WTC11 (cell line): Measurements from ENCODE around the gene ARL6. TPM values are rescaled to one million over a fixed set of nuclear protein-coding genes. Genes with fewer than 3 reads are reported as not detected.

Experiments used
- ATAC-seq: fragments of 200-7000 bp; cut with Tn5 transposase; 2 replicates; pipeline ENCODE4 v1.10.0; 2021; ENCODE audit warnings: mild to moderate bottlenecking, moderate library complexity
- CTCF ChIA-PET: fragments of 300-600 bp; sonication (Branson Sonifier 250); formaldehyde crosslinking; loops from one replicate; lab custom pipeline; 2021; ENCODE audit warnings: antibody characterized with exemption; lab: Charles Lee
- POLR2A ChIA-PET: fragments of 350-600 bp; sonication (Branson Sonifier 250); formaldehyde crosslinking; loops from one replicate; lab custom pipeline; 2021; ENCODE audit warnings: antibody characterized with exemption; lab: Charles Lee
- DNase-seq: peaks from one replicate; pipeline ENCODE4 v3.0.0; 2021; ENCODE audit warnings: low spot score
- H3K27ac Mint-ChIP-seq: 2 replicates; pipeline ENCODE4 v1.8.0; 2021; ENCODE audit warnings: mixed read lengths
- H3K27me3 Mint-ChIP-seq: 2 replicates; pipeline ENCODE4 v1.8.0; 2021; ENCODE audit warnings: low read depth, mild to moderate bottlenecking, moderate library complexity, mixed read lengths
- H3K36me3 Mint-ChIP-seq: 2 replicates; pipeline ENCODE4 v1.8.0; 2021; ENCODE audit warnings: mixed read lengths
- H3K4me1 Mint-ChIP-seq: 2 replicates; pipeline ENCODE4 v1.8.0; 2022; ENCODE audit warnings: mixed read lengths
- H3K4me3 Mint-ChIP-seq: 2 replicates; pipeline ENCODE4 v1.8.0; 2021; ENCODE audit warnings: mild to moderate bottlenecking, moderate library complexity, mixed read lengths
- H3K9me3 Mint-ChIP-seq: 2 replicates; pipeline ENCODE4 v1.8.0; 2021; ENCODE audit warnings: mixed read lengths
- CBFB ChIP-seq: sonication (generic); formaldehyde crosslinking; IDR thresholded peaks from 2 replicates; pipeline ENCODE4 v1.8.1; 2022; ENCODE audit warnings: mild to moderate bottlenecking, low read depth, missing genetic modification reagents
- ELF4 ChIP-seq: sonication (generic); formaldehyde crosslinking; IDR thresholded peaks from 2 replicates; pipeline ENCODE4 v1.8.1; 2022; ENCODE audit warnings: low read depth, mild to moderate bottlenecking, moderate library complexity, missing genetic modification reagents
- GTF2I ChIP-seq: fragments of 250-450 bp; sonication (Bioruptor Pico); conservative IDR thresholded peaks from 2 replicates; pipeline ENCODE4 v1.4.0; 2021; ENCODE audit warnings: mild to moderate bottlenecking
- JAZF1 ChIP-seq: fragments of 250-450 bp; sonication (Bioruptor Pico); IDR thresholded peaks from 2 replicates; pipeline ENCODE4 v1.9.0; 2021; ENCODE audit warnings: moderate library complexity, mild to moderate bottlenecking, inconsistent platforms
- NFE2L1 ChIP-seq: sonication (generic); formaldehyde crosslinking; IDR thresholded peaks from 2 replicates; pipeline ENCODE4 v1.8.1; 2023; ENCODE audit warnings: missing genetic modification reagents
- NFYB ChIP-seq: sonication (generic); formaldehyde crosslinking; conservative IDR thresholded peaks from 2 replicates; pipeline ENCODE4 v1.8.0; 2022; ENCODE audit warnings: low read depth, missing genetic modification reagents
- OVOL2 ChIP-seq: fragments of 250-450 bp; sonication (Bioruptor Pico); IDR thresholded peaks from 2 replicates; pipeline ENCODE4 v1.9.0; 2021; ENCODE audit warnings: mild to moderate bottlenecking, borderline replicate concordance
- SP1 ChIP-seq: sonication (generic); formaldehyde crosslinking; conservative IDR thresholded peaks from 2 replicates; pipeline ENCODE4 v1.8.1; 2022; ENCODE audit warnings: missing genetic modification reagents
- TP53 ChIP-seq: sonication (generic); formaldehyde crosslinking; IDR thresholded peaks from 2 replicates; pipeline ENCODE4 v1.8.1; 2023; ENCODE audit warnings: mild to moderate bottlenecking, missing genetic modification reagents
- ZNF219 ChIP-seq: sonication (generic); formaldehyde crosslinking; IDR thresholded peaks from 2 replicates; pipeline ENCODE4 v1.8.0; 2023; ENCODE audit warnings: missing genetic modification reagents, mild to moderate bottlenecking, borderline replicate concordance
- ZNF232 ChIP-seq: sonication (generic); formaldehyde crosslinking; IDR thresholded peaks from 2 replicates; pipeline ENCODE4 v1.8.0; 2022; ENCODE audit warnings: mild to moderate bottlenecking, missing genetic modification reagents
- ZNF396 ChIP-seq: fragments of 250-450 bp; sonication (Bioruptor Pico); IDR thresholded peaks from 2 replicates; pipeline ENCODE4 v1.8.0; 2021; ENCODE audit warnings: mild to moderate bottlenecking, moderate library complexity, borderline replicate concordance
- total RNA-seq: library from RNA; stranded (reverse); gene quantifications from 3 replicates; pipeline ENCODE4 v1.2.3, GENCODE V29; 2021
- TF ChIP-seq, protein P1 (sequence below): fragments of 250-450 bp; sonication (Bioruptor Pico); IDR thresholded peaks from 2 replicates; pipeline ENCODE4 v1.9.0; 2021; ENCODE audit warnings: mild to moderate bottlenecking, borderline replicate concordance
- TF ChIP-seq, protein P2 (sequence below): sonication (generic); formaldehyde crosslinking; conservative IDR thresholded peaks from 2 replicates; pipeline ENCODE4 v1.8.1; 2023; ENCODE audit warnings: mild to moderate bottlenecking, low read depth, missing genetic modification reagents, moderate library complexity
- TF ChIP-seq, protein P3 (sequence below): sonication (generic); formaldehyde crosslinking; IDR thresholded peaks from 2 replicates; pipeline ENCODE4 v1.8.0; 2022; ENCODE audit warnings: mild to moderate bottlenecking, missing genetic modification reagents
- TF ChIP-seq, protein P4 (sequence below): sonication (generic); formaldehyde crosslinking; IDR thresholded peaks from 2 replicates; pipeline ENCODE4 v1.8.1; 2022; ENCODE audit warnings: mild to moderate bottlenecking, moderate library complexity, missing genetic modification reagents
- TF ChIP-seq, protein P5 (sequence below): sonication (generic); formaldehyde crosslinking; IDR thresholded peaks from 2 replicates; pipeline ENCODE4 v1.8.0; 2022; ENCODE audit warnings: missing genetic modification reagents
- TF ChIP-seq, protein P6 (sequence below): sonication (generic); formaldehyde crosslinking; IDR thresholded peaks from 2 replicates; pipeline ENCODE4 v1.8.0; 2022; ENCODE audit warnings: mild to moderate bottlenecking, missing genetic modification reagents
- TF ChIP-seq, protein P7 (sequence below): sonication (generic); formaldehyde crosslinking; IDR thresholded peaks from 2 replicates; pipeline ENCODE4 v1.8.1; 2022; ENCODE audit warnings: mild to moderate bottlenecking, missing genetic modification reagents, moderate library complexity, borderline replicate concordance

The ARL6 gene
- total RNA-seq, 1 experiment from 2014 or later: 6.8 TPM

DNA sequence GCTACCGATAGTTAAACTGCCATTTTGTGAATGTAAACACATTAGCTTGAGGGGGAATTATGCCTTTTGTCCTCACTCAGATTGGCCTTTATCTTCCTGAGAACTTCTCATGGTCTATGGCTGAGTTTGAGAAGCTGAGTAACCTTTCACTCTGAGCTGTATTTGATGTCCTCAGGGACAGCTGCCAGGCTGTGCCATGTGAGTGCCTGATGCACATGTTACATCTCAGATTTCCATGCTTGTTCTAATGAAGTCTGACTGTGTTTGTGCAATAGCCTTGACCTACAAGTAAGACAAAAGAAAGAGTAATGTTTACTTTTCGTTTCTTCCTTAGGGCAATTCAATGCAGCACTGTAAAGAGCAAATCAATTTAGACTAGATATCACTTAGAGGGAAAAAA, 44.1 kb upstream of the ARL6 start:
- Mint-ChIP-seq H3K36me3 (no peaks in the 10 kb centered on the region), H3K27me3 (no peaks in the 10 kb centered on the region), H3K27ac (no peak overlapping the region), H3K4me1 (peaks cover 18% of the 10 kb centered on the region), H3K9me3 (peaks cover 7% of the 10 kb centered on the region; the same call in 1 of the 2 replicates), H3K4me3 (no peak overlapping the region)
- TF ChIP-seq, protein P1, sequence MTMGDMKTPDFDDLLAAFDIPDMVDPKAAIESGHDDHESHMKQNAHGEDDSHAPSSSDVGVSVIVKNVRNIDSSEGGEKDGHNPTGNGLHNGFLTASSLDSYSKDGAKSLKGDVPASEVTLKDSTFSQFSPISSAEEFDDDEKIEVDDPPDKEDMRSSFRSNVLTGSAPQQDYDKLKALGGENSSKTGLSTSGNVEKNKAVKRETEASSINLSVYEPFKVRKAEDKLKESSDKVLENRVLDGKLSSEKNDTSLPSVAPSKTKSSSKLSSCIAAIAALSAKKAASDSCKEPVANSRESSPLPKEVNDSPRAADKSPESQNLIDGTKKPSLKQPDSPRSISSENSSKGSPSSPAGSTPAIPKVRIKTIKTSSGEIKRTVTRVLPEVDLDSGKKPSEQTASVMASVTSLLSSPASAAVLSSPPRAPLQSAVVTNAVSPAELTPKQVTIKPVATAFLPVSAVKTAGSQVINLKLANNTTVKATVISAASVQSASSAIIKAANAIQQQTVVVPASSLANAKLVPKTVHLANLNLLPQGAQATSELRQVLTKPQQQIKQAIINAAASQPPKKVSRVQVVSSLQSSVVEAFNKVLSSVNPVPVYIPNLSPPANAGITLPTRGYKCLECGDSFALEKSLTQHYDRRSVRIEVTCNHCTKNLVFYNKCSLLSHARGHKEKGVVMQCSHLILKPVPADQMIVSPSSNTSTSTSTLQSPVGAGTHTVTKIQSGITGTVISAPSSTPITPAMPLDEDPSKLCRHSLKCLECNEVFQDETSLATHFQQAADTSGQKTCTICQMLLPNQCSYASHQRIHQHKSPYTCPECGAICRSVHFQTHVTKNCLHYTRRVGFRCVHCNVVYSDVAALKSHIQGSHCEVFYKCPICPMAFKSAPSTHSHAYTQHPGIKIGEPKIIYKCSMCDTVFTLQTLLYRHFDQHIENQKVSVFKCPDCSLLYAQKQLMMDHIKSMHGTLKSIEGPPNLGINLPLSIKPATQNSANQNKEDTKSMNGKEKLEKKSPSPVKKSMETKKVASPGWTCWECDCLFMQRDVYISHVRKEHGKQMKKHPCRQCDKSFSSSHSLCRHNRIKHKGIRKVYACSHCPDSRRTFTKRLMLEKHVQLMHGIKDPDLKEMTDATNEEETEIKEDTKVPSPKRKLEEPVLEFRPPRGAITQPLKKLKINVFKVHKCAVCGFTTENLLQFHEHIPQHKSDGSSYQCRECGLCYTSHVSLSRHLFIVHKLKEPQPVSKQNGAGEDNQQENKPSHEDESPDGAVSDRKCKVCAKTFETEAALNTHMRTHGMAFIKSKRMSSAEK (CRISPR knock-in tag): no peak
- no peak for TF ChIP-seq ZNF232
- TF ChIP-seq NFYB (CRISPR knock-in tag): no peak
- TF ChIP-seq, protein P2, sequence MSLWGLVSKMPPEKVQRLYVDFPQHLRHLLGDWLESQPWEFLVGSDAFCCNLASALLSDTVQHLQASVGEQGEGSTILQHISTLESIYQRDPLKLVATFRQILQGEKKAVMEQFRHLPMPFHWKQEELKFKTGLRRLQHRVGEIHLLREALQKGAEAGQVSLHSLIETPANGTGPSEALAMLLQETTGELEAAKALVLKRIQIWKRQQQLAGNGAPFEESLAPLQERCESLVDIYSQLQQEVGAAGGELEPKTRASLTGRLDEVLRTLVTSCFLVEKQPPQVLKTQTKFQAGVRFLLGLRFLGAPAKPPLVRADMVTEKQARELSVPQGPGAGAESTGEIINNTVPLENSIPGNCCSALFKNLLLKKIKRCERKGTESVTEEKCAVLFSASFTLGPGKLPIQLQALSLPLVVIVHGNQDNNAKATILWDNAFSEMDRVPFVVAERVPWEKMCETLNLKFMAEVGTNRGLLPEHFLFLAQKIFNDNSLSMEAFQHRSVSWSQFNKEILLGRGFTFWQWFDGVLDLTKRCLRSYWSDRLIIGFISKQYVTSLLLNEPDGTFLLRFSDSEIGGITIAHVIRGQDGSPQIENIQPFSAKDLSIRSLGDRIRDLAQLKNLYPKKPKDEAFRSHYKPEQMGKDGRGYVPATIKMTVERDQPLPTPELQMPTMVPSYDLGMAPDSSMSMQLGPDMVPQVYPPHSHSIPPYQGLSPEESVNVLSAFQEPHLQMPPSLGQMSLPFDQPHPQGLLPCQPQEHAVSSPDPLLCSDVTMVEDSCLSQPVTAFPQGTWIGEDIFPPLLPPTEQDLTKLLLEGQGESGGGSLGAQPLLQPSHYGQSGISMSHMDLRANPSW: no peak
- TF ChIP-seq, protein P3, sequence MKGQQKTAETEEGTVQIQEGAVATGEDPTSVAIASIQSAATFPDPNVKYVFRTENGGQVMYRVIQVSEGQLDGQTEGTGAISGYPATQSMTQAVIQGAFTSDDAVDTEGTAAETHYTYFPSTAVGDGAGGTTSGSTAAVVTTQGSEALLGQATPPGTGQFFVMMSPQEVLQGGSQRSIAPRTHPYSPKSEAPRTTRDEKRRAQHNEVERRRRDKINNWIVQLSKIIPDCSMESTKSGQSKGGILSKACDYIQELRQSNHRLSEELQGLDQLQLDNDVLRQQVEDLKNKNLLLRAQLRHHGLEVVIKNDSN: no peak
- TF ChIP-seq, protein P4, sequence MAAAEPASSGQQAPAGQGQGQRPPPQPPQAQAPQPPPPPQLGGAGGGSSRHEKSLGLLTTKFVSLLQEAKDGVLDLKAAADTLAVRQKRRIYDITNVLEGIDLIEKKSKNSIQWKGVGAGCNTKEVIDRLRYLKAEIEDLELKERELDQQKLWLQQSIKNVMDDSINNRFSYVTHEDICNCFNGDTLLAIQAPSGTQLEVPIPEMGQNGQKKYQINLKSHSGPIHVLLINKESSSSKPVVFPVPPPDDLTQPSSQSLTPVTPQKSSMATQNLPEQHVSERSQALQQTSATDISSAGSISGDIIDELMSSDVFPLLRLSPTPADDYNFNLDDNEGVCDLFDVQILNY (CRISPR knock-in tag): no peak
- TF ChIP-seq SP1 (CRISPR knock-in tag): no peak
- TF ChIP-seq CBFB (CRISPR knock-in tag): no peak
- TF ChIP-seq, protein P5, sequence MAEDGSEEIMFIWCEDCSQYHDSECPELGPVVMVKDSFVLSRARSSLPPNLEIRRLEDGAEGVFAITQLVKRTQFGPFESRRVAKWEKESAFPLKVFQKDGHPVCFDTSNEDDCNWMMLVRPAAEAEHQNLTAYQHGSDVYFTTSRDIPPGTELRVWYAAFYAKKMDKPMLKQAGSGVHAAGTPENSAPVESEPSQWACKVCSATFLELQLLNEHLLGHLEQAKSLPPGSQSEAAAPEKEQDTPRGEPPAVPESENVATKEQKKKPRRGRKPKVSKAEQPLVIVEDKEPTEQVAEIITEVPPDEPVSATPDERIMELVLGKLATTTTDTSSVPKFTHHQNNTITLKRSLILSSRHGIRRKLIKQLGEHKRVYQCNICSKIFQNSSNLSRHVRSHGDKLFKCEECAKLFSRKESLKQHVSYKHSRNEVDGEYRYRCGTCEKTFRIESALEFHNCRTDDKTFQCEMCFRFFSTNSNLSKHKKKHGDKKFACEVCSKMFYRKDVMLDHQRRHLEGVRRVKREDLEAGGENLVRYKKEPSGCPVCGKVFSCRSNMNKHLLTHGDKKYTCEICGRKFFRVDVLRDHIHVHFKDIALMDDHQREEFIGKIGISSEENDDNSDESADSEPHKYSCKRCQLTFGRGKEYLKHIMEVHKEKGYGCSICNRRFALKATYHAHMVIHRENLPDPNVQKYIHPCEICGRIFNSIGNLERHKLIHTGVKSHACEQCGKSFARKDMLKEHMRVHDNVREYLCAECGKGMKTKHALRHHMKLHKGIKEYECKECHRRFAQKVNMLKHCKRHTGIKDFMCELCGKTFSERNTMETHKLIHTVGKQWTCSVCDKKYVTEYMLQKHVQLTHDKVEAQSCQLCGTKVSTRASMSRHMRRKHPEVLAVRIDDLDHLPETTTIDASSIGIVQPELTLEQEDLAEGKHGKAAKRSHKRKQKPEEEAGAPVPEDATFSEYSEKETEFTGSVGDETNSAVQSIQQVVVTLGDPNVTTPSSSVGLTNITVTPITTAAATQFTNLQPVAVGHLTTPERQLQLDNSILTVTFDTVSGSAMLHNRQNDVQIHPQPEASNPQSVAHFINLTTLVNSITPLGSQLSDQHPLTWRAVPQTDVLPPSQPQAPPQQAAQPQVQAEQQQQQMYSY (CRISPR knock-in tag): no peak
- no peak for TF ChIP-seq ZNF219 (CRISPR knock-in tag)
- POLR2A ChIA-PET: no interaction called here
- ATAC-seq (no peak), DNase-seq (no peak)
- CTCF ChIA-PET: interaction anchor here (2.0 kb wide), 1 partner anchor 51 kb away, joined by 4 read pairs; no protein-coding TSS in a partner anchor

DNA sequence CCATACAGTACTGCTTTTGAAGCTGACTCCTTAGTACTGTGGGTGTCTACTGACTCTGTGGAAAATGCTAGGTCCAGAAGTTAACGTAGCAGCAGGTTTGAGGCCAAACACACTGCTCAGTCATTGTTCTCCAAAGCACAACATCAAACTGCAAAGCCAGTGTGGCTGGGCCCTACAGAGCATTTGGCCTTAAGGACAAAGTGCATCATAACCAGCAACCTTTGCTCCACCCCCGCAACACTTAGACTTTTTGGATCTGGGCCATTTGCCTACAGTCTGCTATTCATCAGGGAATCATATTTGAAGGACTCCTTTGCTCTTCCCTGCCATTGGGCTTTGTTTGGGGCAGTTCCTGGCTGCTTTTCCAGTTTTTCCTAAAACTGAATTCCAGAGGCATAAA, 43.1 kb upstream of the ARL6 start:
- H3K27me3 Mint-ChIP-seq: no peaks in the 10 kb centered on the region
- peaks cover 18% of the 10 kb centered on the region for H3K4me1 Mint-ChIP-seq

More for the DNA sequence above, 43.1 kb upstream of the ARL6 start:
- ATAC-seq (no peak), DNase-seq (no peak)
- Mint-ChIP-seq H3K4me3 (no peak overlapping the region), H3K27ac (no peak overlapping the region), H3K9me3 (peaks cover 7% of the 10 kb centered on the region; the same call in 1 of the 2 replicates), H3K36me3 (no peaks in the 10 kb centered on the region)
- ChIA-PET CTCF (no interaction called here), POLR2A (no interaction called here)
- TF ChIP-seq NFE2L1 (no peak), OVOL2 (CRISPR knock-in tag) (no peak), JAZF1 (CRISPR knock-in tag) (no peak), ZNF232 (no peak), ZNF396 (CRISPR knock-in tag) (no peak), GTF2I (CRISPR knock-in tag) (no peak), ZNF219 (CRISPR knock-in tag) (no peak), TP53 (no peak), ELF4 (CRISPR knock-in tag) (no peak)
- TF ChIP-seq, protein P6, sequence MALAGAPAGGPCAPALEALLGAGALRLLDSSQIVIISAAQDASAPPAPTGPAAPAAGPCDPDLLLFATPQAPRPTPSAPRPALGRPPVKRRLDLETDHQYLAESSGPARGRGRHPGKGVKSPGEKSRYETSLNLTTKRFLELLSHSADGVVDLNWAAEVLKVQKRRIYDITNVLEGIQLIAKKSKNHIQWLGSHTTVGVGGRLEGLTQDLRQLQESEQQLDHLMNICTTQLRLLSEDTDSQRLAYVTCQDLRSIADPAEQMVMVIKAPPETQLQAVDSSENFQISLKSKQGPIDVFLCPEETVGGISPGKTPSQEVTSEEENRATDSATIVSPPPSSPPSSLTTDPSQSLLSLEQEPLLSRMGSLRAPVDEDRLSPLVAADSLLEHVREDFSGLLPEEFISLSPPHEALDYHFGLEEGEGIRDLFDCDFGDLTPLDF (CRISPR knock-in tag): no peak
- TF ChIP-seq, protein P4 (CRISPR knock-in tag): no peak
- TF ChIP-seq, protein P7, sequence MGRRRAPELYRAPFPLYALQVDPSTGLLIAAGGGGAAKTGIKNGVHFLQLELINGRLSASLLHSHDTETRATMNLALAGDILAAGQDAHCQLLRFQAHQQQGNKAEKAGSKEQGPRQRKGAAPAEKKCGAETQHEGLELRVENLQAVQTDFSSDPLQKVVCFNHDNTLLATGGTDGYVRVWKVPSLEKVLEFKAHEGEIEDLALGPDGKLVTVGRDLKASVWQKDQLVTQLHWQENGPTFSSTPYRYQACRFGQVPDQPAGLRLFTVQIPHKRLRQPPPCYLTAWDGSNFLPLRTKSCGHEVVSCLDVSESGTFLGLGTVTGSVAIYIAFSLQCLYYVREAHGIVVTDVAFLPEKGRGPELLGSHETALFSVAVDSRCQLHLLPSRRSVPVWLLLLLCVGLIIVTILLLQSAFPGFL (CRISPR knock-in tag): no peak
